ENCODE results near the gene DIRAS3. TPM values are rescaled to one million over a fixed set of nuclear protein-coding genes. Genes with fewer than 3 reads are reported as not detected.

The DIRAS3 gene
- total RNA-seq, 1 experiment from 2014 or later: 1.9 TPM

DNA sequence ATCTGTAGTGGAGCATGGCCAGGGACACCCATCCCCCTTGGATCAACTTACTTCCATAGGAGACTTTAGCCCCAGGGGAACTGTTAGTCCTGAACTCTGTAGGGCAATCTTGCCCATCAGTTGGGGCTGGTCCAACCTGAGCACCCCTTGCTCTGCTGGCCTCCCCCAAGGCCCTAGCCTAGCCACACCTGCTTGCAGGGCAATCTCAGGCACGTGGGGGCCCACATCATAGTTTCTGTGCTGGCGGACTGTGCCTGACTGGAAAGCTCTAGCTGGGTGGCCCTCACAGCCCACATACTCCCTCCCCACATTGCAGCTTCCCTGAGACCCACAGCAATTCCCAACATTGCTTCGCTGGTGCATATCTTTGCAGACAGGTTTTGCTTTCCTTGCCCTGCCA, 6.6 kb upstream of the DIRAS3 start:
- no peaks in the 10 kb centered on the region for H3K36me3 ChIP-seq (ENCODE audit: control insufficient read depth in 1 of 2, insufficient read depth in 2 of 2, low read length in 2 of 2)

DNA sequence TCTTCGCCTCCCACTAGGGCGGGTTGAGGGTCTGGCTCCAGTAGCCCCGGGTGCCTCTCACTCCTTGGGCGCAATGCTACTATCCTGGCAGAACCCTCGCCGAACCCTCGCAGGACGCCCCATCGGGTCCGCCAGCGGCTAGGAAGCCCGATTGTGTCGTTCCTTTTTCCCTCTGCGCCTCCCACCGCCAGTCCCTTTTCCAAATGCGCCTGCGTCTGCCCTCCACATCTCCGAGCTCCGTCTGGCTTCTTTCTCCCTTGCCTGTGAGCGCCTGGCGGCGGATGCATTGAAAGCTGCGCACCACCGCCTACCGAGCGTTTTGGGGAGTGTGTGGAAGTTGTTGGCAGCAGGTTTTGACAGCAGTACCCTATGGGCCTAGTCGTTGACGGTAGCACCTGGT, 1.0 kb upstream of the DIRAS3 start:
- Histone ChIP-seq H3K79me2 (ENCODE audit: insufficient read depth, low read length) (no peaks in the 10 kb centered on the region), H3K4me3 (replicated peaks in 1 of 2; ENCODE audit: low read depth in 1 of 2, low read length in 2 of 2) (no peak overlapping the region), H4K20me1 (ENCODE audit: insufficient read depth) (no peaks in the 10 kb centered on the region), H3K9me2 (ENCODE audit: insufficient read depth) (no peaks in the 10 kb centered on the region), H2AFZ (ENCODE audit: low read depth, low read length, poor library complexity, severe bottlenecking) (no peak overlapping the region), H3K36me3 (ENCODE audit: control insufficient read depth in 1 of 2, insufficient read depth in 2 of 2, low read length in 2 of 2) (no peaks in the 10 kb centered on the region), H3K4me1 (ENCODE audit: control insufficient read depth in 1 of 2, insufficient read depth in 2 of 2, low read length in 2 of 2) (peaks cover 0 to 5% of the 10 kb centered on the region in 2 experiments; a peak in 1 of 4 replicates), H3K27ac (ENCODE audit: low read depth, low read length) (no peak overlapping the region), H3K9me3 (ENCODE audit: control insufficient read depth in 1 of 2, insufficient read depth in 1 of 2, low read depth in 1 of 2, low read length in 2 of 2) (no peaks in the 10 kb centered on the region), H3K9ac (ENCODE audit: low read length) (no peak overlapping the region), H3K27me3 (ENCODE audit: insufficient read depth, low read length) (no peaks in the 10 kb centered on the region), H3K4me2 (ENCODE audit: low read length) (no peak overlapping the region)
- RAD21 ChIA-PET (ENCODE audit: low non-redundant PET in 1 of 2, low total read pairs in 2 of 2, uncharacterized antibody in 2 of 2, unreplicated experiment in 2 of 2): no interaction called here
- intact Hi-C loops (cut with micrococcal nuclease): no loop called here
- TF ChIP-seq EZH2phosphoT487 (IDR thresholded peaks at IDR 0.05; ENCODE audit: borderline replicate concordance) (no peak), SIN3A (IDR thresholded peaks at IDR 0.05; ENCODE audit: low read depth) (no peak), EGR1 (IDR thresholded peaks at IDR 0.05; ENCODE audit: low read depth) (no peak), EZH2 (IDR thresholded peaks at IDR 0.05) (no peak), SP1 (IDR thresholded peaks at IDR 0.05; ENCODE audit: low read depth) (no peak), JUND (IDR thresholded peaks at IDR 0.05) (no peak), POLR2A (IDR thresholded peaks at IDR 0.05; ENCODE audit: borderline replicate concordance, extremely low read depth, insufficient read depth, insufficient read length) (no peak), ELF1 (IDR thresholded peaks at IDR 0.05; ENCODE audit: borderline replicate concordance, low read depth) (no peak), TCF7L2 (IDR thresholded peaks at IDR 0.05; ENCODE audit: borderline replicate concordance, extremely low read depth, insufficient read depth, insufficient read length) (no peak), ZNF274 (IDR thresholded peaks at IDR 0.05; ENCODE audit: low read depth, low read length) (no peak), YY1 (IDR thresholded peaks at IDR 0.05; ENCODE audit: extremely low read depth, insufficient replicate concordance, low read depth, low read length) (no peak), SRF (IDR thresholded peaks at IDR 0.05; ENCODE audit: low read depth) (no peak), ZFX (IDR thresholded peaks at IDR 0.05) (no peak), POLR2AphosphoS5 (IDR thresholded peaks at IDR 0.05; ENCODE audit: low read depth, low read length) (no peak)
- TF ChIP-seq, protein P1, sequence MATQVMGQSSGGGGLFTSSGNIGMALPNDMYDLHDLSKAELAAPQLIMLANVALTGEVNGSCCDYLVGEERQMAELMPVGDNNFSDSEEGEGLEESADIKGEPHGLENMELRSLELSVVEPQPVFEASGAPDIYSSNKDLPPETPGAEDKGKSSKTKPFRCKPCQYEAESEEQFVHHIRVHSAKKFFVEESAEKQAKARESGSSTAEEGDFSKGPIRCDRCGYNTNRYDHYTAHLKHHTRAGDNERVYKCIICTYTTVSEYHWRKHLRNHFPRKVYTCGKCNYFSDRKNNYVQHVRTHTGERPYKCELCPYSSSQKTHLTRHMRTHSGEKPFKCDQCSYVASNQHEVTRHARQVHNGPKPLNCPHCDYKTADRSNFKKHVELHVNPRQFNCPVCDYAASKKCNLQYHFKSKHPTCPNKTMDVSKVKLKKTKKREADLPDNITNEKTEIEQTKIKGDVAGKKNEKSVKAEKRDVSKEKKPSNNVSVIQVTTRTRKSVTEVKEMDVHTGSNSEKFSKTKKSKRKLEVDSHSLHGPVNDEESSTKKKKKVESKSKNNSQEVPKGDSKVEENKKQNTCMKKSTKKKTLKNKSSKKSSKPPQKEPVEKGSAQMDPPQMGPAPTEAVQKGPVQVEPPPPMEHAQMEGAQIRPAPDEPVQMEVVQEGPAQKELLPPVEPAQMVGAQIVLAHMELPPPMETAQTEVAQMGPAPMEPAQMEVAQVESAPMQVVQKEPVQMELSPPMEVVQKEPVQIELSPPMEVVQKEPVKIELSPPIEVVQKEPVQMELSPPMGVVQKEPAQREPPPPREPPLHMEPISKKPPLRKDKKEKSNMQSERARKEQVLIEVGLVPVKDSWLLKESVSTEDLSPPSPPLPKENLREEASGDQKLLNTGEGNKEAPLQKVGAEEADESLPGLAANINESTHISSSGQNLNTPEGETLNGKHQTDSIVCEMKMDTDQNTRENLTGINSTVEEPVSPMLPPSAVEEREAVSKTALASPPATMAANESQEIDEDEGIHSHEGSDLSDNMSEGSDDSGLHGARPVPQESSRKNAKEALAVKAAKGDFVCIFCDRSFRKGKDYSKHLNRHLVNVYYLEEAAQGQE (IDR thresholded peaks at IDR 0.05; ENCODE audit: low read depth): no peak
- TF ChIP-seq, protein P2, sequence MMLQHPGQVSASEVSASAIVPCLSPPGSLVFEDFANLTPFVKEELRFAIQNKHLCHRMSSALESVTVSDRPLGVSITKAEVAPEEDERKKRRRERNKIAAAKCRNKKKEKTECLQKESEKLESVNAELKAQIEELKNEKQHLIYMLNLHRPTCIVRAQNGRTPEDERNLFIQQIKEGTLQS (IDR thresholded peaks at IDR 0.05): no peak
- ATAC-seq: no peak
- POLR2A ChIA-PET: no interaction called here
- no TSS peak for BruUV-seq (replicated peaks)
- CTCF ChIA-PET: no interaction called here
- no peak for DNase-seq (ENCODE audit: low read depth, low spot score)

More for the DNA sequence above, 6.6 kb upstream of the DIRAS3 start:
- Histone ChIP-seq H3K27ac (ENCODE audit: low read depth, low read length) (no peak overlapping the region), H3K79me2 (ENCODE audit: insufficient read depth, low read length) (no peaks in the 10 kb centered on the region), H2AFZ (ENCODE audit: low read depth, low read length, poor library complexity, severe bottlenecking) (no peak overlapping the region), H3K4me1 (ENCODE audit: control insufficient read depth in 1 of 2, insufficient read depth in 2 of 2, low read length in 2 of 2) (peaks cover 2 to 8% of the 10 kb centered on the region in 2 experiments; a peak in 3 of 4 replicates), H3K9me3 (ENCODE audit: control insufficient read depth in 1 of 2, insufficient read depth in 1 of 2, low read depth in 1 of 2, low read length in 2 of 2) (no peaks in the 10 kb centered on the region), H4K20me1 (ENCODE audit: insufficient read depth) (no peaks in the 10 kb centered on the region), H3K4me3 (replicated peaks in 1 of 2; ENCODE audit: low read depth in 1 of 2, low read length in 2 of 2) (no peak overlapping the region), H3K4me2 (ENCODE audit: low read length) (no peak overlapping the region), H3K27me3 (ENCODE audit: insufficient read depth, low read length) (no peaks in the 10 kb centered on the region), H3K9ac (ENCODE audit: low read length) (no peak overlapping the region), H3K9me2 (ENCODE audit: insufficient read depth) (no peaks in the 10 kb centered on the region)
- ChIA-PET RAD21 (ENCODE audit: low non-redundant PET in 1 of 2, low total read pairs in 2 of 2, uncharacterized antibody in 2 of 2, unreplicated experiment in 2 of 2) (interaction anchor here in 1 of 2 experiments (0.6 kb wide), 1 partner anchor 366 kb away, joined by 3 read pairs; no protein-coding TSS in a partner anchor), POLR2A (no interaction called here), CTCF (no interaction called here)
- no peak for DNase-seq (ENCODE audit: low read depth, low spot score)
- no peak for ATAC-seq
- intact Hi-C loops (cut with micrococcal nuclease): no loop called here
- no TSS peak for BruUV-seq (replicated peaks)
- TF ChIP-seq EGR1 (IDR thresholded peaks at IDR 0.05; ENCODE audit: low read depth) (no peak), ELF1 (IDR thresholded peaks at IDR 0.05; ENCODE audit: borderline replicate concordance, low read depth) (no peak), YY1 (IDR thresholded peaks at IDR 0.05; ENCODE audit: extremely low read depth, insufficient replicate concordance, low read depth, low read length) (no peak), CEBPB (IDR thresholded peaks at IDR 0.05; ENCODE audit: low read depth) (no peak)
- TF ChIP-seq, protein P2 (IDR thresholded peaks at IDR 0.05): no peak
